GM19463 (cell line): Measurements from ENCODE around the gene UBE2D1.
A peak's percentile ranks its signal among the peaks of the same experiment; 100 is the strongest.

Source experiments
- ATAC-seq: cut with Tn5 transposase; IDR thresholded peaks from one replicate; pipeline ENCODE4 v1.9.1; 2021; ENCODE audit warnings: mild to moderate bottlenecking, moderate library complexity; ENCODE audit not compliant: unreplicated experiment

Gene UBE2D1

DNA sequence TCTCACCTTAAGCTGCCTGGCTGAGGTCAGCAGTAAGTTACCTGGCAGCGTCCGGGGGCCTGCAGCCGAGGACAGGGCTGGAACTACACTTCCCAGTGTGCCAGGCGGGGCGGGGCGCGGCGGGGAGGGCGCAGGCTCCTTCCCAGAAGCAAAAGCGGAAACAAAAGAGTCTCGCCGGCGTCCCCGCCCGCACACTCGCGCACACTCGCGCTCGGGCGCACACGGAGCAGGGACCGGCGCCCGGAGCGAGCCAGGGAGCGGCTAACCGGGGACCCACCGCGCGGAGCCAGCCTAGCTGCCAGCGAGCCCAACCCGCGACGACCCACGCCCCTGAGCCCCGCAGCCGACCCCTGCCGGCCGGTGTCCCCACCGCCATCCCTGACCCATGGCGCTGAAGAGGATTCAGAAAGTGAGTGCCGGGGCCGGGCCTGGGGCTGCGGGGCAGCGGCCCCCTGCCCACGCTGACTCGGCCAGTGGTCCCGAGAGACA, at the start of gene UBE2D1:
Gene UBE2D1, plus strand, starts transcription at position 190 of the 489 bp plus-strand sequence. Its CDS starts 196 bp downstream, at position 386.
- ATAC-seq = peak; percentile 96

DNA sequence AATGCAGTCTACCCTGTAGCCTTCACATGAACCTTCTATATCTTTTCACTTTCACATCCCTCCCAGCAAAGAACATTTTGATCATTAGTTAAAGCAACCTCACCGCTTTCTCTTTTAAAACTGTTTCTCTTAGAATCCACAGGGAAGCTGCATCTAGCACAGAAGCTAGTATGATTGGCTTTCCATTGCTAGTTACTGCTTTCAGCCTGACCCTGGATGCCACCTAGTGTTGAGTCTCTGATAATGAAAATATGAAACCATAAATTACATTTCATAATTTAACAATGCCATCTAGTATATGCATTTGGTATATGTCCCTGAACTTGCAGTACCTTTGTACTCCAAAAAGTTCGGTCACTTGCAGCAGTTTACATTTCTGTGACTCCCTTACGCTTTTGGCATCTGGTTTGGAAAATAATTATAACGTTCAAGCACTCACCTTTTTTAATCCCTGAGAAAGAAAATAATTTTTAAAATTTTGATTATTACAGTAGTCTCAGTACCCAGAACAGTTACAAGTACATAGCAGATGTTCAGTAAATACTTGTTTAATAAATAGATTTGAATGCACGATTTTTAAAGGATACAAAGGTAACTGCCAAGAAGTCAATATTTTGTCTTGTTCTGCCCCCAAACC, 43.1 kb upstream of the UBE2D1 start:
- ATAC-seq = peak; percentile 93

DNA sequence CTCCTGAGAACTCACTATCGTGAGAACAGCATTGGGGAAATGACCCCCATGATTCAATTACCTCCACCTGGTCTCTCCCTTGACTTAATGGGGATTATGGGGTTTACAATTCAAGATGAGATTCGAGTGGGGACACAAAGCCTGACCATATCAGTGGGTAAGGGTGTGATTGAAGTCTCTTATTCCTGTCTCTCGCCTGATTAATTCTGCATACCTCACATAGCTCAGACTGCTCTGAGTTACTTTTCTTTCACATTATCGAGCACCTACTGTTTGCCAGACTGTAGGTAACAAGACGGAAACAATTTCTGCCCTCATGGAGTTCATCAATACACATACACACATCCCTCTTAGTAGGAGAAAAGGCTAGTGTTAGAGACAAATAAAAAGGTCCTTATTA, 40.8 kb upstream of the UBE2D1 start:
- ATAC-seq = no peak

DNA sequence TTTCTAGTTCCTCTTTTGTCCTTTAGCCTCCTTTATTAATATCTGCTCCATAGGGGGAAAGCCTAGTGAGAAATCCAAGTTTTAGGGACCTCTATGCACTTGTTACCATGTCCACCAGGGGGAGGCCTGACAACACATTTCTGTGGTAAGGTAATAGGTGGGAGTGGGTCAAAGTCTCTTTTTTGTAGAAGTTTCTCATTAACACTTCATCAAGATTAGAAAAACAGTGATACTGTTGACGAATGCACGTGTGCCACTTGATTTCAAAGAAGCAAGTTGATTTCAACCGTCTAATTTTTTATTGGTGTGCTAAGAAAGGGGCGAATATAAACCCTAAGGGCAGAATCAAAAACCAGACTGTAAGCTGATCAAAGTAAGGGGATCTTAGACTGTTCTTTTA, 35.2 kb upstream of the UBE2D1 start:
- ATAC-seq = peak; percentile 94

DNA sequence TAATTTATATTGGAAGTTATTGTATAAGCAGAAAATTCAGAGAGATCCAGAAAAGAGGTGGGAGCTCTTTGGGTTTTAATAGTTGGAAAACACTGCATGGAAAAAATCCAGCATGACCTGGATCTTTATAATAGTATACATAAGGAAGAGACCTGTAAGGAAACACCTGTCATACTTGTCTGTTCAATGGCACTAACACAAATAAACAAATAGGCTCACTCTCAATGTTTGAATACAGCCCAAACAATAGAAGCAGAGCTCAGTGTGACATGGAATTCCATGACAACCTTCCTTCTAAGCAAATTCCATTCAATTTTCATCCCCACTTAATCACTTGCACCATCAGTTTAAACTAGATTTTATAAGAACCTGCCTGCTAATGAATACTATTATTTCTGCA, 34.1 kb upstream of the UBE2D1 start:
- no peak for ATAC-seq

DNA sequence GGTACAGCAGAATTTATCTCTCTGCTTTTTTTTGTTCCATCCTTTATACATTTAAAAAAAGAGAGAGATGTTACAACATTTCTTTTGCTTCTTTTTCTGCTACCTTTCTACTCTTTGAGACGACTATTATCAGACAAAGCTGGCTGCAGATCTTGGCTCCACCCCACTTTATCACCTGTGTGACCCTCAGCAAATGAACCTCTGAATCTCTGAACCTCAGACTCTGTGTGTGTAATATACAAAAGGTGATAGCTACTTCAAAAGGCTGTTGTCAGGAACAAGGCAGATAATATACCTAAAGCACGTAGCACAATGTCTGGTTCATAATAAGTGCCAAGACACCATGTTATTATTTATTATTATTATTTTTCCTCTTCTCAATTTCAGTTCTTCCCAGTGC, 32.6 kb upstream of the UBE2D1 start:
- no peak for ATAC-seq

DNA sequence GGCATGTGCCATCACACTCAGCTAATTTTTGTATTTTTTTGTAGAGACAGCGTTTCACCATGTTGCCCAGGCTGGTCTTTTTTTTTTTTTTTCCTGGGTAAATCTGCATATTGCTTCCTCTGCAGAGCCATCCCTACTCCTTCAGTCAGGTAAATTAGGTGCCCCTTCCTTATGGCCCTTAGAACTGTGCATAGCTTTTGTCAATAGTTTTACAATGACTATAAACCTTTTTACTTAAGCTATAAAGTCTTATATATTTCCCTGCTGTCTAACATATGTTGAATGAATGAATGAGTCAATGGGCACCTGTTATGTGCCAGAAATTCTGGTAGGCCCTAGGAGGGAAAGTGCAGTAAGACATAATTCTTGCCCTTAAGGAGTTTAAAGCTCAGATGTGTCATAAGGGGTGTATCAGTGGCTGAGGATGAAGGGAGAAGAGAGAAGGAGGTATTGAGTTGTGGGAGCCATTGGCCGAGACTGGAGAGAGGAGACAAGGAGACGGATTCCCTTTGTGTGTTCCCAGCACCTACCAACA, 30.6 kb upstream of the UBE2D1 start:
- no peak for ATAC-seq

DNA sequence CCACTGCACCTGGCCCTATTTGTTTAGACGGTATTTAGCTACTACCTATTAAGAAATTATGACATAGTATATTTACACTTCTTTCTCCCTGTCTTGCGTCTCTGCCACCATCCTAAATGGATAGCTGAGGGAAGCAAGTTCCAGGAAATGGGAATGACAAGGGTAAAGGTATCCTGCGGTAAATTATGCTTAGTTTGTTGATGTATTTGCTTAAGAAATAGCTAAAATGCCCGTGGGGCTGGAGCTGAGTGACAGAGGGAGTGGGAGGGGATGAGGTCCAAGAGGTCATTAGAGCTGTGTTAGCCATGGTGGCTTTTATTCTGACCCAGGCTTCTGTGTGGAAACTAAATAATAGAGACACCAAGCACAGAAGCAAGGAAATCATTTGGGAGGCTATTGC, 29.0 kb upstream of the UBE2D1 start:
- no peak for ATAC-seq

DNA sequence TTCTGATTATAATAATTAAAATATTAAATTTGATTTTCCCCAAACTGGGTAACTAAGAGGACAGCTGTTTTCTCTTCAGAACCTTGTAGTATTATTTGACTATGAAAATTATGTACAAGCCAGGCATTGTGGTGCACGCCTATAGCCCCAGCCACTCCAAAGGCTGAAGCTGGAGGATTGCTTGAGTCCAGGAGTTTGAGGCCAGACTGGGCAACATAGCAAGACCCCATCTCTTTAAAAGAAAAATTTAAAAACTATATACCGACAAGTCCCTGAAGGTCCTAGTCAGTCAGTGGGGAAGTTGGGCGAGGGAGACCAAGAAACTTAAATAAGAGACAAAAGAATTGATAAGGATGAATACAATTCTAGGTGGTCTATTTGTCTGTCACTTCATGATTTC, 27.1 kb upstream of the UBE2D1 start:
- ATAC-seq = no peak

DNA sequence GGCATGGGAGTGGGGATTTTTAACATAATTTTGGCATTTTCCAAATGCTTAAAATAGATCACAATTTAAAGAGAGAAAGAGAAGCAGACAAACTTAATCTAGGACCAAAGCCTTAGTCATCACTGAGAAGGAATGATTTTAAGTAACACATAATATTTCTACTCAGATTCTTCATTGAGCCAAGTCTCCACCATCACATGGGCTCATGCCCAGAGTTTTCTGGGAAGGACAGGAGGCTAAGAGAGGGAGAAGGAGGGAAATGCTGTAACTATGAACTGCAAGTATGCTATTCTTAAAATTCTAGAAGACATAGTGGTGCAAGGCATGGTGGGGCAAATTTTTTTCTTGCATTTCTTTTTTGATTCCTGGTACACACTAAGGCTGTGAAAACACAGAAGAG, 23.8 kb upstream of the UBE2D1 start:
- no peak for ATAC-seq

DNA sequence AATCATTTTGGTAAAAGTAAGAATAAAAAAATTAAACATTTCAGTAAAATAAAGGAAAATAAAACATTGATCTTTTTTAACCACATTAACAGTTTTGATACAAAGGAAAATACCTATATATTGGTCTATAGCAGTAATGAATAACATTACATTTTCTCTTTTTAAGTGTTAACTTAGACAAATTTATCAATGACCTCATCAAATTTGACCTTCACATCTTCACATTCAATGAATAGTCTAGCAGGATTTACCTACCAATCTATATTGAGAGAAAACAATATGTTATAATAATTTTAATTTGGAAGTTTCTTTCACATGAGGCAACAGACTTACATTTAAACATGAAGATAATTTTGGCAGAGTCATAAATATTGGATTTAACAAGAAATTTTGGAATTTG, 17.9 kb upstream of the UBE2D1 start:
- no peak for ATAC-seq

DNA sequence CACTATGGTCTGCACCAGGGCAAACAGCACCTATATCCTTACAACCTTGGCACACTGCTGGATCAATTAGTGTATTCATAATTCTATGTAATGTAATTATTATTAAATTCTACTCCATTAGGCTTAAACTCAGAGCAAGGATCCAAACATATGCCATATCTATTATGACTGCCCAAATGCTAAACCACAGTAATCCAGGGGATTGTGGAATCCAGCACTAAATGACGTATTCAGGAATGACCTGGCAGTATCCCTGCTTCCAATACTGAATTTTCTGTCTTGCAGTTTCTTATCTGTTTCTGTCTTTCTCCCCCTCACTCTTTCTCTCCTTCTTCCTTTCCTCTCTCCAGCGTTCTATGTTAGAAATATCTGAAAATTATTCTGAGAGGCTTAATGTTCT, 16.5 kb upstream of the UBE2D1 start:
- ATAC-seq = no peak

DNA sequence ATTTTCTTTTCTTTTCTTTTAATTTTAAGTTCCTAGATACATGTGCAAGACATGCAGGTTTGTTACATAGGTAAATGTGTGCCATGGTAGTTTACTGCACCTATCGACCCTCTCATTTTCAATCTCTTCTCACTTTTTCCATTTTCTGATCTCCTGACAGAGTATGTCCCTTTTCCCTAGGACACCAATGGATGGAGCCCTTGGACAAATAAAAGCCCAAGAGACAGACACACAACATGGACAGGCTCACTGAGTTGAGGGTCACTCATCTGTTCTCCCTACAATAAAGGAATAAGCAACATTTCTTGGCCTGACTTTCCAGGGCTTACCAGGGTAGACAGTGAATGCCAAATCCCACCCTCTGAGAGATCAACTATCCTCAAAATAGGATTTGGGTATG, 15.2 kb upstream of the UBE2D1 start:
- no peak for ATAC-seq

DNA sequence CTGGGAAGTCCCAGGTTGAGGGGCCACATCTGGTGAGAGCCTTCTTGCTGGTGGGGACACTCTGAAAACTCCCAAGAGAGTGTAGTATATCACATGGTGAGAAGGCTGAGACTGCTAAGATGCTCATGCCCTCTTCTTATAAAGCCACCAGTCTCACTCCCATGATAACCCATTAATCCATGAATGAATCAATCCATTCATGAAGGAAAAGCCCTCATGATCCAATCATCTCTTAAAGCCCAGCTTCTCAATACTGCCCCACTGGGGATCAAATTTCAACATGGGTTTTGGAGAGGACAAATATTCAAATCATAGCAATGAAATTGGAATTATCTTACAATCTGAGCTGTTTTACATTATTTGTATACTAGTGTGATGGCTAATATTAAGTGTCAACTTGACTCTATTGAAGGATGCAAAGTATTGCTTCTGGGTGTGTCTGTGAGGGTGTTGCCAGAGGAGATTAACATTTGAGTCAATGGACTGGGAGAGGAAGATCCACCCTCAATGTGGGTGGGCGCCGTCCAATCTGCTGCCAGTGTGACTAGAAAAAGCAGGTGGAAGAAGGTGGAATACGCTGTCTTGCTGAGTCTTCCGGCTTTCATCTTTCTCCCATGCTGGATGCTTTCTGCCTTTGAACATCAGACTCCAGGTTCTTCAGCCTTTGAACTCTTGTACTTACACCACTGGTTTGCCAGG, 14.3 kb upstream of the UBE2D1 start:
- no peak for ATAC-seq

DNA sequence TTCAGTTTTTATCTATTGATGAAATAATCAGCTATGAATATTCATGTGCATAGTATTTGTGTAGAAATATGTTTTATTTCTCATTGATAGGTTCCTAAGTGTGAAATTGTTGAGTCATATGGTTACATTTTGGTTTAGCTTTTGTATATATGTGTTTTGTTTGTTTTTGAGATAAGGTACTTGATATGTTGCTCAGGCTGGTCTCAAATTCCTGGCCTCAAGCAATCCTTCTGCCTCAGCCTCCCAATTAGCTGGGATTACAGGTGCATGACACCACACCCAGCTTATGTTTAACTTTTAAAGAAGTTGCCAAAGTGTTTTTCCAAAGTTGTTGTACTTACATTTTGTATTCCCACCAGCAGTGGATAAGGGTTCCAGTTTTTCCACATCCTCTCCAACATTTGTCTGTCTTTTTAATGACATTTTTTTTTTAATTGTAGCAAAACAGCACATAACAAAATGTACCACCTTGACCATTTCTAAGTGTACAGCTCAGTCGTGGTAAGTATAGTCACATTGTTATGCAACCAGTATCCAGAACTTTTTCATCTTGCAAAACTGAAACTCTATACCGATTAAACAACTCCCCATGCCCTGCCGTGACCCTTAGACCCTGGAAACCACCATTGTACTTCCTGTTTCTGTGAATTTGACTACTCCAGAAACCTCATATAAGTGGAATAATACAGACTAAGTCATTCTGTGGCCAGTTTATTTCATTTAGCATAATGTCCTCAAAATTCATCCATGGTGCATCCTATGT, 12.6 kb upstream of the UBE2D1 start:
- ATAC-seq = peak; percentile 94

DNA sequence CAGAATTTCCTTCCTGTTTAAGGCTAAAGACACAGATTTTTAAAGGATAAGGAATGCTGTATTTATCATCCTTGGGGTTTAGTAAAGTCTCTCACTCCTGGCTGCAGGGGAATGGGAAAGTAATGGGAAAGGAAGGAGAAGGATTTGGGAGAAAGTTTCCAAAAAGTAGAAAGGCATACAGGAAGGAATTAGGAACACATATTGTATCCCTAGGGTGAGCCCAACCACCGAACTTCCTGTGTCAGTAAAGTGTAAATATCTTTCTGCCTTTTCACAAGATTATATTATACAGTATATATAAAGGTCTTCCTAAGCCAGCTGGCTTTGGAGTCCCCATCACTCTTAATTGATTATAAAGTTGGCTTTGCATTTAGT, 12.0 kb upstream of the UBE2D1 start:
- ATAC-seq = no peak

DNA sequence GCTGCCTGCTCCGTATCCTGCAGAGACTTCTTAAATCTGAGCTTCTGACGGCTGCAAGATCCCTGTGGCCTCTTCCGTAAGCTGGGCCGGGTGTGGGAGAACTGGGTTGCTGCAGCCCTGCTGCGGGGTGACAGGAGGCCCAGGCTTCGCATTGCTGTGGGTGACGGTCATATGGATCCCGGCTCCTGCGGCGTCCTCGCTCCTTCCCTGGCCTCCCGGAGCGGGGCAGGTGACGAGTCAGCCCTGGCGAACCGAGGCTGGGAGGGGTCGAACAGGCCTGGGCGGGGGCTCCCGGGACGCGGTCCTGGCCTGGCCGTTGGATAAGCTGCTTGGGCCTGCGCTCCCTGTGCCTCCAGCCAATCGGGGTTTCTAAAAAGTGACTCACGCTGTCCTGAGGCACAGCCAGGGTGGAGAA, 7.8 kb upstream of the UBE2D1 start:
- ATAC-seq = no peak

DNA sequence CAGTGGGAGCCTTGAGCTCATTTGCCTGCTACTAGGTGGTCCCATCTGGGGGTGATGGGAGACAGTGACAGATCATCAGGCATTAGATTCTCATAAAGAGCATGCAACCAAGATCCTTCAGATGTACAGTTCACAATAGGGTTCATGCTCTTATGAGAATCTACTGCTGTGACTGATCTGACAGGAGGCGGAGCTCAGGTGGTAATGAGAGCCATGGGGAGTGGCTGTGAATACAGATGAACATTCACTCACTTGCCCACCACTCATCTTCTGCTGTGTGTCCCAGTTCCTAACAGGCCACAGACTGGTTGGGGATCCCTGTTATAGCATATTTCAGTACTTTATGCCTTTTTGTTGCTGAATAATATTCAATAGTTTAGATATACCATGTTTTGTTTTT, 6.6 kb upstream of the UBE2D1 start:
- ATAC-seq = no peak

DNA sequence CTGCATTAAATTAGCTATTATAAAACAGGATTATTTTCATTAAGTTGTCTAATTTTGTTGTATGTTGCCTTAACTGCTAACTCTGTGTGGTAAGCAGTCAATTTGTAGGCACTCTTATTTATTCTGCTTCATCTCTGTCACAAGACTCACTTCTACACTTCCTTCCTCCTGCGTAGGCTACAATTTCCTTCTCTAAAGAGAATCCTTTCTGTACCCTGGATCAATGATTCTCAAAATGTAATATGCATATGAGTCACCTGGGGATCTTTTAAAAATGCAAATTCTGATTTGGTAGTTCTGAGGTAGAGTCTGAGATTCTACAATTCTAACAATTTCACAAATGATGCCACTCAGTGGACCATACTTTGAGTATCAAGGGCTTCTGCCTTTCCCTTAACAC, 4.4 kb upstream of the UBE2D1 start:
- no peak for ATAC-seq

DNA sequence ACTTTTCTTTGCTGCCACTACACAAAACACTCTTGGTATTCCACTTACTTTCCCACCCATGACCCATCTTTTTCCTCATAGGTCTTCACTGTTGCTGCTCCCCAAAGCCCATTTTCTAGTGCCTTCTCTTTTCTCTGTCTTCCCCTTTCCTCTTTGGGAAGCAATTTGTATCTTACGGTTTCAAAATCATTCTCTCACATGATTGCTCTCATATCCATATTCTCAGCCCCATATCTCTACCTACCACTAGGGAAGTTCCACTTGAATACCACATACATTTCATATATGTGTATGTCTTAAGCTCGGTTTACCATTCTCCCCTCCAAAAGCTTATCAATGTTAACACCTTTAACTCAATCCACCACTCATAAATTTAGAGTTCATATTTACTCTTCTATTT, 3.2 kb upstream of the UBE2D1 start:
- ATAC-seq = no peak

DNA sequence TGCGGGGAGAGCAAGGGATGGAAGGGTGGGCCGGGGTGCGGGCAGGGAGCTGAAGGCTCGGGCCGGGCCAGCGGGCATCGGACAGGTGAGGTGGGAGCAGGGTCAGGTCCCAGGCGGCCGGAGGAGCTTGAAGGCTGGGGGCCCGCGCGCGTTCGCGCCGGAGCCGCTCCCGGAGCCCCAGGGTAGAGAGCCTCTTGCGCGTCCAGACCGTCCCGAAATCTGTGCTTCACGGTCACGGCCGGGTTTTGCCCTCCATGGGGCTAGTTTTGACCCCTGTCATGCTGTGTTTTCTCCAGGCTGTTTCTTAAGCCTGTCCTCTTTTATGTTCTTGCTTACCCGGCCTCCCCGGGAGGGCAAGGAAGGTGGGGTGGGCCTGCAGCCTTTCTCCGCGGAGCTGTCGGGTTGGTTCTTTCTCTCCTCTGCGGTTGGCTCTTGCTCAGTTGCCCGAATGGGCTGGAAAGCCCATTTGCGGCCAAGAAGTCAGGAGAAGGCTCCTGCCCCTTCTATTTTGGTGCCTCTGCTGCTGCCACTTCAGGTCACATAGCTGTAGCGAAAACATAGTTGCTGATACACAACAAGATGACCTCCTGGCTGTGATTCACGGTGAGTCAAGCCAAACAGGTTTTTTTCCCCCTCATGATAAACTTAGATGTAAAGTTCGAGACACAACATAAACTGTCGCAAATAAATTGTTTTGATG, 650 bp downstream of the UBE2D1 start:
- ATAC-seq = peak; percentile 41
